OCI-LY7 (cell line): ENCODE results near the gene SPACA1.

Experiments used
- CTCF ChIP-seq: fragments of 200-600 bp; sonication (generic); conservative IDR thresholded peaks from 2 replicates; pipeline ENCODE4 v1.5.1; 2014; ENCODE audit warnings: mild to moderate bottlenecking, antibody characterized with exemption, low read length, moderate library complexity, mixed read lengths
- EZH2phosphoT487 ChIP-seq: fragments of 200-600 bp; sonication (generic); IDR thresholded peaks from 2 replicates; pipeline ENCODE4 v1.6.1; 2018; ENCODE audit warnings: low read depth, borderline replicate concordance, mild to moderate bottlenecking, mixed run types, antibody characterized with exemption, low read length, moderate library complexity, mixed read lengths

- TF ChIP-seq CTCF (no peak), EZH2phosphoT487 (no peak)
Measured at GRCh38 chr6:88004707-88005106, 42.9 kb upstream of the SPACA1 start.
